Stimulated activated CD4-positive, alpha-beta T cell treated with anti-CD3 and anti-CD28 coated beads, Interleukin-1b, Interleukin-23, amount 100 ng/mL, for 48 hours (primary cell): ENCODE results near the gene KRT81.

Experiments used
- DNase-seq: peaks from one replicate; pipeline ENCODE4 v3.0.0-alpha.2; 2020

Gene KRT81

GRCh38 chr12:52291267-52291935 is at the start of gene KRT81:
Gene KRT81 (minus strand): TSS chr12:52291534. CDS start chr12:52291465, 69 bp downstream.
- no peak for DNase-seq

GRCh38 chr12:52338241-52338960 is 47.1 kb upstream of the KRT81 start:
- no peak for DNase-seq

DNA sequence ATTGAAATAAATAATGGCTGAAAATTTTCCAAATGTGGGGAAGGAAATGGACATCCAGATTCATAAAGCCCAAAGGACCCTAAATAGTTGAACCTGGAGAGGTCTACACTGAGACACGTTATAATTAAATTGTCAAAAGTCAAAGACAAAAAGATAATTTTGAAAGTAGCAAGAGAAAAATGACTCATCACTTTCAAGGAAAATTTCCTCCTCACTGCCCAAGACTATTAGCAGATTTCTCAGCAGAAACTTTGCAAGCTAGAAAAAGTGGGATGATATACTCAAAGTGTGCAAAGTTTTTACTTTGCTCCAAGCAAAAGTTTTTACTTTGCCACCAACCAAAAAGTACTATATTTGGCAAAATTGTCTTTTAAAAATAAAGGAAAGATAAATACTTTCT is 45.7 kb upstream of the KRT81 start:
- DNase-seq: no peak

GRCh38 chr12:52336641-52337040 is 45.3 kb upstream of the KRT81 start:
- no peak for DNase-seq

- DNase-seq: no peak
Observed at GRCh38 chr12:52335598-52336262, 44.4 kb upstream of the KRT81 start.

- DNase-seq: no peak
Observed at GRCh38 chr12:52334185-52334584, 42.9 kb upstream of the KRT81 start.

- no peak for DNase-seq
Observed at GRCh38 chr12:52333321-52333720, 42.0 kb upstream of the KRT81 start.

GRCh38 chr12:52332381-52332780 is 41.0 kb upstream of the KRT81 start:
- DNase-seq: no peak

- no peak for DNase-seq
Observed at GRCh38 chr12:52331833-52332232, 40.5 kb upstream of the KRT81 start.

- DNase-seq: no peak
Observed at GRCh38 chr12:52331039-52331438, 39.7 kb upstream of the KRT81 start.

GRCh38 chr12:52327830-52328500 is 36.6 kb upstream of the KRT81 start:
- no peak for DNase-seq

- DNase-seq: peak; percentile 83
Observed at GRCh38 chr12:52327052-52327829, 35.9 kb upstream of the KRT81 start.

- no peak for DNase-seq
Observed at GRCh38 chr12:52324153-52324444, 32.8 kb upstream of the KRT81 start.

- DNase-seq: no peak
Observed at GRCh38 chr12:52323416-52324152, 32.2 kb upstream of the KRT81 start.

DNA sequence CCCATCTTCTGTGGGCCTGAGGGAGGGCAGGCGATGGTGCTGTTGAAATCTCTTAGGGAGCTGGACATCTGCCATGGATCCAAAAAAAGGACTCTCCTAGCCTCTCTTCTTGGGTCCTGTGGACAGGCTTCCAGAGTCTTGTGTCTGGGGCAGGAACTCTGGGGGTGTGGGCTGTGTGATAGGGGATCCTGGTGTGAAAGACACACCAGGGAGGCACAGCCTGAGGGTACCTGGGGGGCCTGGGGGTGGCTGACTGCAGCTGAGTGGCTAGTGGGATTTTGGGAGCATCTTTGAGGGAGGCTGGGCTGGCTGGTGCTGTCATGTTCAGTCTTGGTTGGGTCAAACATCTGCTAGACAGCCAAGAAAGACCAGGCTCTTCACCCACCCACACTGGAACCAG is 31.7 kb upstream of the KRT81 start:
- DNase-seq: no peak

GRCh38 chr12:52322069-52322468 is 30.7 kb upstream of the KRT81 start:
- DNase-seq: no peak

- no peak for DNase-seq
Observed at GRCh38 chr12:52321418-52321817, 30.1 kb upstream of the KRT81 start.

- DNase-seq: no peak
Observed at GRCh38 chr12:52320784-52321400, 29.6 kb upstream of the KRT81 start, which contains the start of gene KRT83. Gene KRT83 (minus strand): TSS chr12:52321398. CDS start chr12:52321335, 63 bp downstream.

- no peak for DNase-seq
Observed at GRCh38 chr12:52319097-52319496, 27.8 kb upstream of the KRT81 start.

DNA sequence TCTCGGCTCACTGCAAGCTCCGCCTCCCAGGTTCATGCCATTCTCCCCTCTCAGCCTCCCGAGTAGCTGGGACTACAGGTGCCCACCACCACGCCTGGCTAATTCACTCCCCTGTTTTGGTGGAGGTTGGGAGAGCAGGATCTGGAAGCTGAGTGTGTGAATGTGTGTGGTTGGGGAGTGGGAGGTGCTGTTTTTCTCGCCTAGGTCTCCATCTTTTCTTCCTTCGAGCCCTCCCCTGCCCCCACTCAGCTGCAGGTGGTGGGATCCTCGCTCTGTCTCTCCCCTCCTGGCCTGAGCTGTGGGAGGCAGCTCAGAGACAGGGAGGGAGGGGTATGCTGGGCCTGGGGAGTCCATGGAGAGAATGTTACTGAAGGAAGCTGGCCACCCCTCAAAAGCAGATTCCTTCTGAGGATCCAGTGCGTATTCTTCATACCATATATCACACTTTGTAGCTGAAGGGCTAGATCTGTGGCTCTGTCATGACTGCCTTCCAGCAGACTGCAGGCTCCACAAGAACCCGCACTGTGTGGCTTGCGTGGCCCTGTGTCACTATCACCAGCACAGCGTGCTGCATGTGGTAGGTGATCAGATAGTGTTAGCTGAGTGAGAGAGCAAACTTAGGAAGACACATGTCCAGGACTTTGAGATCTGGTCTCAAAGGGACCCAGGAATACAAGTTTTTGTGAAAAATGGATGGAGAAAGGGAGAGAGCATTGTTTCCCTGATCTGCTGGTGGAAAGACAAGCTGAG is 27.1 kb upstream of the KRT81 start:
- no peak for DNase-seq
